Caki2 (cell line): ENCODE measurements around the gene PKD1L1. TPM values are rescaled to one million over a fixed set of nuclear protein-coding genes. Genes with fewer than 3 reads are reported as not detected.
"Not testable (repeated sequence)": the region's sequence is repeated elsewhere in the genome, so short reads cannot be mapped to it uniquely, and the experiment has no call there.

ENCODE experiments used
- DNase-seq: peaks from one replicate; pipeline ENCODE4 v3.0.0-alpha.2; 2015; ENCODE audit warnings: low read depth
- in situ Hi-C: cut with HindIII; loops from 2 replicates; pipeline ENCODE4 v1.10.0; 2016; ENCODE audit warnings: low sequenced_read_pairs, low pct_unique_long_range_greater_than_20kb, mixed read lengths
- total RNA-seq: library from RNA; depleted of rRNA; stranded (reverse); fragments of >200 nt; shearing (Covaris generic); gene quantifications from 2 replicates; pipeline ENCODE4 v1.2.3, GENCODE V29; 2014; ENCODE audit warnings: low replicate concordance

Gene PKD1L1
- total RNA-seq, 1 experiment from 2014 or later, result not detected

DNA sequence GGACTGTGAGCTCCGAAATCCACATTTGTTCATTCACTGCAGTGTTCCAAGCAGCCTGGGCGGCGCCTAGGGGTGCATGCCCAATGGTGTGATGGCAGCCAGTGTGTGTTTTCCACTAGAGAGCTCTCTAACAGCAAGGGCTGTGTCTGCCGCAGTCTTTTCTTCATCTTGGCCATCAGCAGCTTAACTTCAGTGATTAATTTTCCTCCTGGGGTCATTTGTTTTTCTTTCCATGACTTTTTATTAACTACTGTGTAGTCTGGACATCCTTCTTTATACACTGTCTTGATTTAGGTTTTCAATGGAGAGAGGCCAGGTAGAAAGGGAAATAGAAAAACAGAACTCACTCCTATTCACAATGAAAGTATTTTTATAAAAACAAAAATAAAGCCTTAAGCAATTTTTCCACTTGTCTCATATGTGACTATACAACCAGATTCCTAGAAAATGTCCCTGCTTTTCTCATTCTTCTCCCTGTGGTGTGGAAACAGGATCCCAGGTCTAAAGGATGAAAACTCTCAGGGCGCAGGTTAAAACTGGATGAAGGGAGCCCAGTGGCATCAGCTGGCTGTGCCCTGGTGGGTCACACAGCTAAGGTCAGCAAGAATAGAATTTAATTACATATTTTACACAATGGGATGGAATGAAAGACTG is 176.8 kb downstream of the PKD1L1 start:
- peak; percentile 86 for DNase-seq
- in situ Hi-C loops, result no loop called here

DNA sequence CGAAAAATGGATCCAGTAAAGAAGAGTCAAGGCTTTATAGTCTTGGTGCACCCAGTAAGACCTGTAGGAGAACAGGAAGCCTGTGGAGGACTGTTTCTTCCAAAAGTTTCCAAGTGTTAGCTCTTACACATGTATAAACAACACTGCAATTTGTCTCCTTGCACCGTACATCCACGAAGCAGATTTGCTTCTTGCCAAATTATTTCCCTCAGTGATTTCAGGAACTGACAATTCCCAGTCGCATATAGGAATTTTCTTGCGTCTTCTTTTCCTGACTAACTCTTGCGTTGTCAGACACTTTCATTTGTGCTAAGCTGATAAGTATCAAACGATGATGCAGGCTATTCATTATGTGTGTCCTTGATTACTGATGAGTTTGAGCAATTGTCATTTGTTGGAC is 182.1 kb downstream of the PKD1L1 start:
- no peak for DNase-seq
- in situ Hi-C loops, result no loop called here

DNA sequence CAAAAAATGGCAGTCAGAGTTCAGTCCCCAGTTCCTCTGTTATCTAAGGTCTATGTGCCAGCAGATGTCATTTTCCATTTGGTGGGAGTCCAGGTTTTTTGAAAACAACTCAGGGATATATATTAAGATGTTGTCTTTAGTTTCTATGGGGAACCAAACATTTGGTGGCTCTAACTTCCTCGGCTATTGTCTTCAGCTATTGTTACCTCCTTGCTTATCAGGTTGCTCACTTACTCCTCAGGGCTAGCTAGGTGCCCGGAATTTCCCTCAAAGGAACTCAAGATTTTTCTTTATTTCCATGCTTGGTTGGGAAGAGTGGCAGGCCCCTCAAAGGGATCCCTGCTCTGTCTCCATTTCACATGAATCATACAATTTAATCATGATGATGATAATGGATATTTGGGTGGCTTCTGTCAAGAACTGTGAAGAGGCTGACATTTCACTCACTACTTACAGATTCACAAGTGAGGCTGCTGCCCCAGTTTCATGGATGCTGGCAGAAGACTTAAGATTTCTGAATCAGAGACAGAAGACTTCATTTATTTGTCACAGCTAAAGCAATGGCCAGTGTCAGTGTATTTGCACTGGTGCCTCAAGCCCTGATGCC is 182.8 kb downstream of the PKD1L1 start:
- DNase-seq, result no peak
- in situ Hi-C loops, result no loop called here

DNA sequence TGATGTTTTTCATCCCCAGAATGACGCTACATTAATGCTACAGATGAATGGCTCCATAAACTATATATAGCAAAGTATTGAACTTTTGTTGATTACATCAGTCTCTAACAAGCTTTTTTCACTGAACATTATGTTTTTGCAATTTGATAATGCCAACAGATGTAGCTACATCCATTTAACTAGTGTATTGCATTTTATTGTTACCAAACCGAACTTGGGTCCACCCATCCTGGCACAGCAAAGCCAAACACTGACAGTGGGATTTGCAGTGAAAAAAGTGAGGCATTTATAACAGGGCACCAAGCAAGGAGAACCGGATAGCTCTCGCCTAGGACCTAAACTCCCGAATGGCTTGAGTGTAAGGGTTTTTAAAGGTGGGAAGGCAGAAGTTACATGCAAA is 183.5 kb downstream of the PKD1L1 start:
- in situ Hi-C loops, result no loop called here
- no peak for DNase-seq

DNA sequence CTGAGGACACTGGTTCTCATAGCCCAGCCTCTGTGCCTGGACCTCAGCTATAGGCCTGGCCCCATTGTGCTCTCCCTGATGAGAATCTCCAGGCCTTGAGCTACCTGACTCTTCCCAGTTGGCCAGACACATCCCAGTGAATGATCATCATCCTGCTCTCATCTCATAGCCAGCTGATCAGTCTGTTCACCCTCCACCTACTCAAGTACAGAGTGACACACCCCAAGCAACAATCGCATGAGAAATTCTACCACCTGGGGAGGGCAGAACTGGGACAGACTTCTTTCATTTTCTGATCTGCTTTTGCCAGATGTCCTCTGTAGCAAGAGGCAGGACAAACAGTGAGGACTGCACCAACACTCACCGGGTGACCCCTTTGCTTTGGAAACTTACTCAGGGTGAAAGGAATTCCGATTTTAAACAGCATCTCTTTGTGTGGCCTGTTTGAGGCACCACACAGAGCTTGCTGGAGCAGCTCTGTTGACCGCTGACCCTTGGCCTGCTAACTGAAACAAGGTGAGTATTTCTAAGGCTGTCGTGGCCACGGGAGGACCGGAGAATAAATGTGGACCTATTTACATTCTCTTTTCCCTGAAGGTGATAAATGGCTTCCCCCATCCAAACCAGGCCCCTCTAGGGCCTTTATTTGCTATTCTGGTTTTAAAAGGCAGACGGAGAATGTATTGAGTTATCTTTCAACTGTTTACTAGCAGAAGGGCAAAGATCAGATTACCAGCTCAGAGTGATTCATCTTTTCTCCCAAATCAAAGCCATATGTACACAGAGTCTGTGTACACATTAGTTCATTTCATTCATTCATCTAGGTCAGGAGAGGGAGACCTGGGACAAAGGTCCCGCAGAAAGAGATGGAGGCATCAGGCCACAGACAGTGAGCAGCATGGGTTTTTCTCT is 184.9 kb downstream of the PKD1L1 start:
- in situ Hi-C loops, result no loop called here

DNA sequence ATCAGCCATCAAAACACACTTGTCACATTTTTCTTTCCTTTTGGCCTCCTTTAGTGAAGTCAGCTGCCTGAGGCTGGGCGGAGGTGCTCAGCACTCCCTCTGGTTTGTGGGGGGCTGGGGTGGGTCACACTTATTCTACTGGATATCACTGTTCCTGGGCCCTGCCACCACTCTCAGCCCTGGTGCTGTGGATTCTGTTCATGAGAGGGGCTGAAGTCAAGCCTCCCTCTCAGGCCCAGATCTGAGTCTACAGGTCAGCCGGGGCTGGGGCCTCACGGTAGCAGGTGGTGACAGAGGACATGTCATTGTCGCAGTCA is 185.6 kb downstream of the PKD1L1 start:
- no peak for DNase-seq
- in situ Hi-C loops, result no loop called here

More for the DNA sequence above, 184.9 kb downstream of the PKD1L1 start:
- peak; percentile 99 for DNase-seq

DNA sequence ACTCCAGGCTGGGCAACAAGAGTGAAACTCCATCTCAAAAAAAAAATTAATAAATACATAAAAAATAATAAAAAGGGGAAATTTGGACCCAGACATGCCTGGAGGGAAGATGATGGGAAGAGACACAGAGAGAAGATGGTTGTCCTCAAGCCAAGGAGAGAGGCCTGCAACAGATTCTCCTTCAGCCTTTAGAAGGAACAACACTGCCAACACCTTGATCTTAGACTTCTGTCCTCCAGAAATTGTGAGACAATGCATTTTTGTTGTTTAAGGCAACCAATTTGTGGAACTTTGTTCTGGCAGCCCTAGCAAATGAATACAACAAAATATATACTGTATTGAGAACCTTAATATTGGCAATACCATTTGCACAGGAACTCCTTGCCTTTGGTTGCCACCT is 186.1 kb downstream of the PKD1L1 start:
- DNase-seq, result no peak
- in situ Hi-C loops, result no loop called here

DNA sequence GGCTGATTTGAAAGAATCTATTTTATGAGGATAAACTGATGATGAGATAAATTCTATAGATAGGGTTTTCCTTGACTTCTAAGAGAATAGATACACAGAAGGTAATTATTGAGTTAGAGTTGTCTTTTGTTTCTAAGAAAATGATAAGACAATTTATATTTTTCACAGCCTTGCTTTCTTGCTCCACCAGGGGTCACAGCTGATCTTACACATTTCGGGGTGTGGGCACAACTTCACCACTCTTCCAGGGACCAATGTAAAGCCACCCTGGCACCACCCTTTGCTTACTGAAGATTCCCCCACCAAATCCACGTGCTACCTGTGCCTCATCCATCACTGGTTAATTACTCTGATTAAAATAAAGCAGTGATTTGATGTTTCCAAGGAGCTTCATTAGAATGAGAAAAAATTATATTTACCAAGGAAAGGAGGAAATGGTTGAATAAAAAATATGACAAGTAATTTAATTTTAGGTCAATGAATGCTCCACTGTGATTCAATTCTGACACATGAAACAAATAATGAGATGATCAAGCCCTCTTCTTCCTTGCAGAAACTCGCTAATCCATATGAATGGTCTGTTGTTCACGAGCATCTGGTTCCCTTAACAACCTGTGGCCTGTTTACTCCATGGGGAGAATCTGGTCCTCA is 189.1 kb downstream of the PKD1L1 start:
- in situ Hi-C loops, result no loop called here
- no peak for DNase-seq

DNA sequence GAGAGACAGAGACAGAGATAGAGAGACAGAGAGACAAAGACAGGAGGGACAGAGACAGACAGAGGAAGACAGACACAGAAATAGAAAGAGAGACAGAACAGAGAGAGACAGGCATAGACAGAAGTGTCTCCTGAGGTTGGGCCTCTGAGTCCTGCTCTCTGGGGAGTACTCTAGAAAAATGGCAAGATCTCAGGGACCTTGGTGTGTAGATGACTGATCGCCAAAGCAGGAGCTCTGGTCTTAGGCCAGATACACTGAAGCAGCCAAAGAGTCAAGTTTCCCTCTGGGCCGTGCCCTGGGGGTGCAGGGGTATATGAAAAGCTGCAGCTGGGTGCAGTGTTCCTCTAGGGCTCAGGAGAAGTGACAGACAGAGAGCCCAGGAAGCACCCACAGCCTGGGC is 189.7 kb downstream of the PKD1L1 start:
- no peak for DNase-seq
- in situ Hi-C loops, result no loop called here

DNA sequence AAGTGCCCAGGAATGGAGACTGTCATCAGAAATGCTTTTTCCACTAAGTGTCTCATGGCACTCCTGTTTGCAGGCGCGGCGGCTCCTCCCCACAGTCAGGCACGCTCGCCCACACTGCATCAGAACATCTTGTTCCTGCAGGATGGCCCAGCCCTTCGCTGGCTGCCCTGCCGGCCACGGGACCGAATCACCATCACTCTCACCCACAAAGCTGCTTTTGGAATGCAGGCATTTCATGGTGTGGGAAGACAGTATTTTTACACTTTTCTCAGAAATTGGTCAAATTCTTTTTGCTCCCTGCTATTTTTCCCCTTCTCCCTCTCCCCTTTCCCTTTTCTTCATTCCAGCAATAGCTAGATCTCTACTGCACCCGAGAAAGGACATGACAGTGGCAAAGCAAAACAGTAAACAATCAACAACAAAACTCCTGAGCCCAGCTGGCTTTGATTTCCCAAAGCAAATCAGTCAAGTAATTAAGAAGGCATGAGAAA is 190.3 kb downstream of the PKD1L1 start:
- in situ Hi-C loops, result no loop called here
- no peak for DNase-seq

DNA sequence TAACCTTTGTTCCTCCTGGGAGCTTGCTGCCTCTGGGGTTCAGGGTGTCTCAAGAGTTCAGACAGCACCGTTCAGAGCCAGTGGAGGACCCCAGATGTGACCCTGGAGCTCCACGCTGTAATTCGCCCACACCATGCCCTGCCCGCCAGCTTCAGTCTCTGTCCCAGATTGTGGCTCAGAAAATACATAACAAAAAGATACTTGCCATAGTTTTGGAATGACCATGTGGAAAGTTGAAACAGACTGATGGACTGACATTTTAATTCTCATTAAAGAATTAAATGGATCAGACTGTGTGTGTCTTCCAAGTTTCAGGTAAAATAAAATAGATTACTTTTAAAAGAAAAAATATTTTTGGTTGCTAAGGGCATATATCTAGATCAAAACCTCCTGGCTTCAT is 191.6 kb downstream of the PKD1L1 start:
- DNase-seq, result no peak
- in situ Hi-C loops, result no loop called here

DNA sequence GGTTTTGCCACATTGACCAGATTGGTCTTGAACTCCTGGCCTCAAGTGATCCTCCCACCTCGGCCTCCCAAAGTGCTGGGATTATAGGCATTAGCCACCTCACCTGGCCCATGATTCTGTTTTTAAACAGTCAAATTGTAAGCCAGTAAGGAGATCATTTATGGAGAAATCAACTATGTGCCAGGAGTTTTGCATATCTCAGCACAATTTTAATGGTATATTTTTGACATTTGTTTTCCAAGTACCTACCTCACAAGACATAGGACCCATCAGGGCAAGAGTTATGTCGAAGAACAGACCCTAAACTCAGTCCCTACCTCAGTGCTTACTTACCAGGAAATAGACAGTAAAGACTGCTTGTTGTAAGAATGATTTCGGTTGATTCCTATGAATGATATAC is 193.0 kb downstream of the PKD1L1 start:
- no peak for DNase-seq
- in situ Hi-C loops, result no loop called here

DNA sequence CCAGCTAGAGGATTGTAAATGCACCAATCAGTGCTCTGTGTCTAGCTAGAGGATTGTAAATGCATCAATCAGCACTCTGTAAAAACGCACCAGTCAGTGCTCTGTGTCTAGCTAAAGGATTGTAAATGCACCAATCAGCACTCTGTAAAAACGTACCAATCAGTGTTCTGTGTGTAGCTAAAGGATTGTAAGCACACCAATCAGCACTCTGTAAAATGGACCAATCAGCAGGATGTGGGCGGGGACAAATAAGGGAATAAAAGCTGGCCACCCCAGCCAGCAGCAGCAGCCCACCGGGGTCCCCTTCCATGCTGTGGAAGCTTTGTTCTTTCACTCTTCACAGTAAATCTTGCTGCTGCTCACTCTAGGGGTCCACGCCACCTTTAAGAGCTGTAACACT is 196.5 kb downstream of the PKD1L1 start:
- DNase-seq, in situ Hi-C loops: not testable (repeated sequence)

DNA sequence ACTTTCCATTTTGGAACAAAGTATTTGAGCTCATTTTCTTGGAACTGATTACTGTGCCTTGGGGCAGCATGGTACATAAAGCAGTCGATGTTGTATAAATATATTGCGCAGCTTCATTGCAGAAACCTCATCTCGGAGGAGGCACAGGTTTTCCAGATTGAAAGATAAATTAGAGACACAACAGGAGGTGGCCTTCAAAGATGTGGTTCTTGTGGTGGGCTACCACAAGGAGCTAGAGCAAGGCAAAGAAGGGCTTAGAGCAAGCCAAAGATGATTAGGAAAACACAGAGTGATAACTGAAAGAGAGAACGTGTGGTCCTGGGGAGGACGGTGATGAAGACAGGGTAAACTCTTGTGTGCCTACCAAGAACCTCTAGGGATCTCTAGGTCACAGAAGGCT is 197.2 kb downstream of the PKD1L1 start:
- no peak for DNase-seq
- in situ Hi-C loops, result no loop called here

DNA sequence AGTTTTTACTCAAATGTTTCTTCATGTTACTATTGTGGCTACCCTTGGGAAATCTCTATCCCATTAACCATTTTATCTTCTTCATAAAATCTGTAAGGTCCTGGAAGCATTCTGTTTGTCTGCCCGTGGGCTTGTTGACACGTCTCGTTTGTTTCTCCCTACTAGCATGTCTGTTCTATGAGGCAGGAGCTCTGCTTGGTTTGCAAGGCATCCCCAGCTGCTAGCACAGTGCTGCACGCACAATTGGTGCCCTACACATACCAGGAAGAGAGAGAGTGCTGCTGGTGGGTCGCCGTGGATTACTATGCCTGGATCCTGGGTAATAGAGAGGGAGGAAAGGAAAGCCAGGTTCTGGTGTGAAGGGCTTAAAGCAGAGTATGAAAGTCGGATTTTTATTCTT is 200.2 kb downstream of the PKD1L1 start:
- no peak for DNase-seq
- in situ Hi-C loops, result no loop called here

DNA sequence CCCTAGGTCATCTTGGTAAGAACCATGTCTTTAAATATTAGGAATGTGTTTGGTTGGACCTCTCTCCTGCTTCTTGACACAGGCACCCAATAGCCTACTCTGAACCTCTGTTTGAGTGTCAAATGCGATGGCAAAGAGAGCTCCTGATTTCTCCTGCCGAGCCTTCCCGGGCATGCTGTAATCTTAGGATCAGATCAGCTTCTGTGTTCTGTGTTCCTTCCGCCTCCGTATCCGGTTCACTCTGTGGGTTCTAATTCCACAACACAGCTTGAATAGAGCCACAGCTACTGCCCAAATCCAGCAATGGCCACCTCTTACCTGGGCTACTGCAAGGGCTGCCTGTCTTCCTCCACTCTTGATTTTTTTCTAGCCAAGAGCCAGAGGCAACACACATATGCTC is 201.1 kb downstream of the PKD1L1 start:
- in situ Hi-C loops, result no loop called here
- no peak for DNase-seq

DNA sequence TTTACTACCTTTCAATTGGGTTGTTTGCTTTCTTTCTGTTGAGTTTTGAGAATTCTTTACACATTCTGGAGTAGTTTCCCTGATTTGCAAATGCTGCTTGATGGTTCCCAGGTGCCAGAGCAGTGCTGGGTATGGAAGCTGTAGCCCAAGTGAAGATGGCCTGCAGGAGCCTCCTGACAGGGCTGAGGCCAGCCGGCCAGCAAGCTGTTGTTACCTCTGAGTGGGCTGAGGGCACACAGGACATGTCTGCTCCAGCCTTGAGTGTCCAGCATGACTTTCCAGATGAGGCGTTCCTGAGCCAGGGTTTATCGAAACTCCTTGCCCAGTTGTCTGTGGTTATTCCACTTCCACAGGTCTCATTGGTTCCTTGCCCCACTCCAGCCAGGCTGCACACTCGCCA is 201.8 kb downstream of the PKD1L1 start:
- no peak for DNase-seq
- in situ Hi-C loops, result no loop called here

DNA sequence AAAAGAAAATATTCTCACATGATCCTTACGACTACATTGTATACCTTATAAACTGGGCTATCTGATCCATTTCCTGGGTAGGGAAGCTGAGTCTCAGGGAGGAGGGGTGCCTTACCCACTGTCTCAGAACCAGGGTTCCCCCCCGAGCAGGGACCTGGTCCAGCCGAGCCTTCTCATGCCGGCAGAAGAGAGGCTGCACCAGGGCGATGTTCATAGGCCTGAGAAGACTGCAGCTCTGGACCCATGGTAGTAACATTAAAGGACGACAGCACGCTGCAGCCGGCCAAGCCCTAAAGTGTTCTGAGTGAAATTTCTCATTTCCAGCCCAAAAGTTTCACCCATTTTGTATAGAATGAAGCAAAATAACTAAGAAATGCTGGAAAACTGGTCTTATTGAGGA is 203.4 kb downstream of the PKD1L1 start:
- in situ Hi-C loops, result no loop called here
- no peak for DNase-seq
